GM12892 (cell line): Measurements from ENCODE around the gene TPRG1L.

Experiments
- POLR2AphosphoS5 ChIP-seq: IDR thresholded peaks from 2 replicates; pipeline ENCODE4 v1.6.1; 2011; ENCODE audit warnings: low read depth, low read length, control low read depth
- TAF1 ChIP-seq: IDR thresholded peaks from 2 replicates; pipeline ENCODE4 v1.6.1; 2011; ENCODE audit warnings: low read depth, mild to moderate bottlenecking, control low read depth, low read length, borderline replicate concordance

DNA sequence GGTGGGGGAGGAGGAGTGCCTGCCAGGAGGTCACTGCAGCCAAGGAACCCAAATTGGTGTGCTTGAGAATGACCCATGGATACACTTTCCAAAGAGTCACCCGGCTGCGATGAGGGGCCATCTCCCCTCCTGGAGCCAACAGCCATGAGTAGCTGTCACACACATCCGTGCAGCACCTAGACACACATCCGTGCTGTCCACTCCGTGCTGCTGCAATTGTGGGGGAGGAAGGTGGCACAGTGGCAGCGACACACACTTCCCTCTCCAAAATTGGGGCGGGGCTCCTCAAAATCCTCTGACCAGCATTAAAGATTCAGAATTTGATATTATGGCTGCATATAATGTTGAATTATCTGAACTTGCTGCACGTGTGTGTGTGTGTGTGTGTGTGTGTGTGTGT is 43.3 kb downstream of the TPRG1L start:
- TF ChIP-seq POLR2AphosphoS5 (no peak), TAF1 (no peak)
